HCT116 (cell line): ENCODE measurements around the gene DYDC2. TPM values are rescaled to one million over a fixed set of nuclear protein-coding genes. Genes with fewer than 3 reads are reported as not detected.

Source experiments
- ATAC-seq: fragments of 200-7000 bp; cut with Tn5 transposase; 2 replicates; pipeline ENCODE4 v1.9.1; 2020; ENCODE audit warnings: mild to moderate bottlenecking, moderate library complexity
- BruUV-seq: library from RNA; stranded (reverse); fragments of 400-500 nt; replicated peaks from 2 replicates; lab custom pipeline; 2021; lab: Mats Ljungman, UMichigan
- CTCF ChIA-PET: fragments of 300-600 bp; sonication (Branson Sonifier 250); formaldehyde crosslinking; loops from one replicate; lab custom pipeline; 2021; ENCODE audit warnings: antibody characterized with exemption; lab: Charles Lee
- POLR2A ChIA-PET: fragments of 300-600, 350-600 bp; sonication (Branson Sonifier 250); formaldehyde crosslinking; loops from one replicate; lab custom pipeline; 2021; ENCODE audit warnings: antibody characterized with exemption; lab: Charles Lee
- RAD21 ChIA-PET, 2 experiments: fragments of 300-600 bp; sonication (Branson Sonifier 250); formaldehyde crosslinking; loops; one replicate each; lab custom pipeline; 2023; ENCODE audit warnings: low total read pairs in 2 of 2; ENCODE audit not compliant: uncharacterized antibody in 2 of 2, unreplicated experiment in 2 of 2, low non-redundant PET in 1 of 2; lab: Charles Lee
- DNase-seq: peaks from one replicate; pipeline ENCODE4 v3.0.0-alpha.2; 2010; ENCODE audit warnings: low read depth, low spot score
- H2AFZ ChIP-seq: fragments of 200-600 bp; shearing (Covaris generic), sonication (generic); 2 replicates; pipeline ENCODE4 v1.6.1; 2017; ENCODE audit warnings: low read depth, mixed run types, mixed read lengths, antibody characterized with exemption, low read length; ENCODE audit not compliant: poor library complexity, severe bottlenecking
- H3K27ac ChIP-seq: 2 replicates; pipeline ENCODE4 v1.5.1; 2012; ENCODE audit warnings: low read depth, low read length
- H3K27me3 ChIP-seq: fragments of 200-600 bp; sonication (generic); 2 replicates; pipeline ENCODE4 v1.6.1; 2016; ENCODE audit warnings: mixed run types, low read length, mixed read lengths; ENCODE audit not compliant: insufficient read depth
- H3K36me3 ChIP-seq, 2 experiments: fragments of 200-500 bp in 1 of 2; fragments of 200-600 bp in 1 of 2; sonication (Bioruptor generic) in 1 of 2; sonication (generic) in 1 of 2; 2 replicates each; pipeline versions ENCODE4 v1.5.1 to v1.6.1; 2014 to 2016; ENCODE audit warnings: low read length in 2 of 2, inconsistent platforms in 1 of 2, mixed read lengths in 1 of 2, mixed run types in 1 of 2; ENCODE audit not compliant: insufficient read depth in 2 of 2, control insufficient read depth in 1 of 2
- H3K4me1 ChIP-seq, 2 experiments: fragments of 200-600 bp in 1 of 2; sonication (generic) in 1 of 2; 2 replicates each; pipeline versions ENCODE4 v1.5.1 to v1.6.1; 2012 to 2017; ENCODE audit warnings: low read length in 2 of 2, inconsistent platforms in 1 of 2, mild to moderate bottlenecking in 1 of 2, mixed read lengths in 1 of 2, mixed run types in 1 of 2, moderate library complexity in 1 of 2; ENCODE audit not compliant: insufficient read depth in 2 of 2, control insufficient read depth in 1 of 2
- H3K4me2 ChIP-seq: fragments of 200-600 bp; sonication (generic); 2 replicates; pipeline ENCODE4 v1.6.1; 2017; ENCODE audit warnings: mixed run types, low read length, mixed read lengths
- H3K4me3 ChIP-seq, 2 experiments: fragments of 200-600 bp in 1 of 2; sonication (generic) in 1 of 2; replicated peaks in 1 of 2; 2 replicates each; pipeline ENCODE4 v1.5.1; 2011 to 2016; ENCODE audit warnings: low read length in 2 of 2, control low read depth in 1 of 2, low read depth in 1 of 2, mild to moderate bottlenecking in 1 of 2, mixed read lengths in 1 of 2, mixed run types in 1 of 2
- H3K79me2 ChIP-seq: fragments of 200-600 bp; sonication (generic); 2 replicates; pipeline ENCODE4 v1.6.1; 2017; ENCODE audit warnings: mild to moderate bottlenecking, mixed run types, low read length, moderate library complexity, mixed read lengths; ENCODE audit not compliant: insufficient read depth
- H3K9ac ChIP-seq: fragments of 200-600 bp; sonication (generic); 2 replicates; pipeline ENCODE4 v1.6.1; 2016; ENCODE audit warnings: low read length, mixed read lengths
- H3K9me2 ChIP-seq: fragments of 200-600 bp; sonication (generic), shearing (Covaris generic); 2 replicates; pipeline ENCODE4 v1.6.1; 2017; ENCODE audit warnings: mixed run types, mild to moderate bottlenecking, moderate library complexity; ENCODE audit not compliant: insufficient read depth
- H3K9me3 ChIP-seq, 2 experiments: fragments of 200-500 bp in 1 of 2; fragments of 200-600 bp in 1 of 2; sonication (Bioruptor generic) in 1 of 2; sonication (generic) in 1 of 2; 2 replicates each; pipeline ENCODE4 v1.6.1; 2014 to 2017; ENCODE audit warnings: low read length in 2 of 2, mixed read lengths in 2 of 2, inconsistent platforms in 1 of 2, low read depth in 1 of 2, mild to moderate bottlenecking in 1 of 2, mixed run types in 1 of 2, moderate library complexity in 1 of 2; ENCODE audit not compliant: control insufficient read depth in 1 of 2, insufficient read depth in 1 of 2
- H4K20me1 ChIP-seq: fragments of 200-600 bp; sonication (generic), shearing (Covaris generic); 2 replicates; pipeline ENCODE4 v1.6.1; 2017; ENCODE audit warnings: mixed run types, mild to moderate bottlenecking, moderate library complexity; ENCODE audit not compliant: insufficient read depth
- CBX3 ChIP-seq: IDR thresholded peaks from 2 replicates; pipeline ENCODE4 v1.6.1; 2012; ENCODE audit warnings: low read depth
- ELF1 ChIP-seq: IDR thresholded peaks from 2 replicates; pipeline ENCODE4 v1.6.1; 2012; ENCODE audit warnings: low read depth, borderline replicate concordance
- FOSL1 ChIP-seq: IDR thresholded peaks from 2 replicates; pipeline ENCODE4 v1.6.1; 2012; ENCODE audit warnings: low read depth
- JUND ChIP-seq: IDR thresholded peaks from 2 replicates; pipeline ENCODE4 v1.6.1; 2012
- ZBTB33 ChIP-seq: IDR thresholded peaks from 2 replicates; pipeline ENCODE4 v1.6.1; 2011; ENCODE audit warnings: mild to moderate bottlenecking, low read length, moderate library complexity; ENCODE audit not compliant: insufficient replicate concordance; ENCODE audit errors: extremely low read depth
- intact Hi-C: fragments of 100-400 bp; cut with micrococcal nuclease; formaldehyde crosslinking; loops from 2 replicates; pipeline ENCODE4 v1.10.0; 2022
- total RNA-seq: library from RNA; stranded (reverse); gene quantifications from one replicate; pipeline ENCODE4 v1.2.1, GENCODE V29; 2021; ENCODE audit not compliant: unreplicated experiment
- TF ChIP-seq, protein P1 (sequence below), 3 experiments: fragments of 200-600 bp in 1 of 3; sonication (generic) in 1 of 3; IDR thresholded peaks in 2 of 3; conservative IDR thresholded peaks in 1 of 3; 2 replicates each; pipeline ENCODE4 v1.5.1; 2012 to 2017; ENCODE audit warnings: low read depth in 2 of 3, low read length in 2 of 3, antibody characterized with exemption in 1 of 3, borderline replicate concordance in 1 of 3, control low read depth in 1 of 3, mild to moderate bottlenecking in 1 of 3, mixed read lengths in 1 of 3, mixed run types in 1 of 3, moderate library complexity in 1 of 3; ENCODE audit not compliant: insufficient read depth in 1 of 3
- TF ChIP-seq, protein P2 (sequence below): IDR thresholded peaks from 2 replicates; pipeline ENCODE4 v1.6.1; 2012
- TF ChIP-seq, protein P3 (sequence below): IDR thresholded peaks from 2 replicates; pipeline ENCODE4 v1.6.1; 2012; ENCODE audit warnings: low read depth

Gene DYDC2
- total RNA-seq, 1 experiment from 2014 or later, result not detected

GRCh38 chr10:80315391-80315790 is 41.2 kb upstream of the DYDC2 start:
- ATAC-seq (no peak), DNase-seq (no peak)
- intact Hi-C loops, result no loop called here
- ChIA-PET CTCF (no interaction called here), RAD21 (no interaction called here), POLR2A (no interaction called here)
- Histone ChIP-seq H3K27ac (no peak overlapping the region), H4K20me1 (no peaks in the 10 kb centered on the region), H3K27me3 (no peaks in the 10 kb centered on the region), H3K4me2 (no peak overlapping the region), H3K9me3 (no peaks in the 10 kb centered on the region), H3K4me1 (no peaks in the 10 kb centered on the region), H3K9ac (no peak overlapping the region), H2AFZ (no peak overlapping the region), H3K36me3 (no peaks in the 10 kb centered on the region), H3K79me2 (no peaks in the 10 kb centered on the region), H3K4me3 (no peak overlapping the region), H3K9me2 (no peaks in the 10 kb centered on the region)
- no TSS peak for BruUV-seq
- TF ChIP-seq CBX3 (no peak), FOSL1 (no peak), JUND (no peak)
- TF ChIP-seq, protein P1, sequence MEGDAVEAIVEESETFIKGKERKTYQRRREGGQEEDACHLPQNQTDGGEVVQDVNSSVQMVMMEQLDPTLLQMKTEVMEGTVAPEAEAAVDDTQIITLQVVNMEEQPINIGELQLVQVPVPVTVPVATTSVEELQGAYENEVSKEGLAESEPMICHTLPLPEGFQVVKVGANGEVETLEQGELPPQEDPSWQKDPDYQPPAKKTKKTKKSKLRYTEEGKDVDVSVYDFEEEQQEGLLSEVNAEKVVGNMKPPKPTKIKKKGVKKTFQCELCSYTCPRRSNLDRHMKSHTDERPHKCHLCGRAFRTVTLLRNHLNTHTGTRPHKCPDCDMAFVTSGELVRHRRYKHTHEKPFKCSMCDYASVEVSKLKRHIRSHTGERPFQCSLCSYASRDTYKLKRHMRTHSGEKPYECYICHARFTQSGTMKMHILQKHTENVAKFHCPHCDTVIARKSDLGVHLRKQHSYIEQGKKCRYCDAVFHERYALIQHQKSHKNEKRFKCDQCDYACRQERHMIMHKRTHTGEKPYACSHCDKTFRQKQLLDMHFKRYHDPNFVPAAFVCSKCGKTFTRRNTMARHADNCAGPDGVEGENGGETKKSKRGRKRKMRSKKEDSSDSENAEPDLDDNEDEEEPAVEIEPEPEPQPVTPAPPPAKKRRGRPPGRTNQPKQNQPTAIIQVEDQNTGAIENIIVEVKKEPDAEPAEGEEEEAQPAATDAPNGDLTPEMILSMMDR (IDR thresholded peaks at IDR 0.05 in 2 of 3, conservative IDR thresholded peaks at IDR 0.05 in 1 of 3; ENCODE audit: borderline replicate concordance in 1 of 3, insufficient read depth in 1 of 3, low read depth in 2 of 3, low read length in 2 of 3), result no peak

DNA sequence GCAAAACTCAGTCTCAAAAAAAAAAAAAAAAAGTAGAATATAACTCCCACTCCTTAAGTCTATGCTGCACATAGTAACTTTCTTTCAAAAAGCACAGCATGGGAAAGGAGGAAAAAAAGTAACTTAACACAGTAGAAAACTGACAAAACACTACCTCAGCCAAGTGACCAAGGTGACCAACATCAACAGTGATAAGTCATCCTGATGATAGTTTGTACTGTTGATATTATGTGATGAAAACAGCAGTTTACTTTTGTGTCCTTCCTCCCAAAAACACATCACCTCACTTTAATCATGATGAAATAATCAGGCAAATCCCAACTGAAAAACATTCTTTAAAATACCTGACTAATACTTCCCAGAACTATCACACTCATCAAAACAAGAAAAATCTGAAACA is 37.8 kb upstream of the DYDC2 start:
- H3K27me3 ChIP-seq, result no peaks in the 10 kb centered on the region
- ATAC-seq, result no peak
- no peaks in the 10 kb centered on the region for H3K36me3 ChIP-seq
- no peak overlapping the region for H3K4me3 ChIP-seq
- no peak overlapping the region for H3K4me2 ChIP-seq
- no peaks in the 10 kb centered on the region for H3K9me3 ChIP-seq
- BruUV-seq, result no TSS peak
- H2AFZ ChIP-seq, result no peak overlapping the region
- H3K9me2 ChIP-seq, result peaks cover 2% of the 10 kb centered on the region; the same call in 1 of the 2 replicates
- no peaks in the 10 kb centered on the region for H3K79me2 ChIP-seq
- no peak overlapping the region for H3K9ac ChIP-seq
- ChIA-PET RAD21 (no interaction called here), POLR2A (no interaction called here), CTCF (no interaction called here)
- DNase-seq, result no peak
- 0 out of 4 replicates have a peak, but pooled peaks cover 0 to 2% of the 10 kb centered on the region in 2 experiments for H3K4me1 ChIP-seq
- intact Hi-C loops, result no loop called here
- no peaks in the 10 kb centered on the region for H4K20me1 ChIP-seq
- H3K27ac ChIP-seq, result no peak overlapping the region
- TF ChIP-seq, protein P2, sequence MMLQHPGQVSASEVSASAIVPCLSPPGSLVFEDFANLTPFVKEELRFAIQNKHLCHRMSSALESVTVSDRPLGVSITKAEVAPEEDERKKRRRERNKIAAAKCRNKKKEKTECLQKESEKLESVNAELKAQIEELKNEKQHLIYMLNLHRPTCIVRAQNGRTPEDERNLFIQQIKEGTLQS, result no peak
- TF ChIP-seq, protein P1 (IDR thresholded peaks at IDR 0.05 in 2 of 3, conservative IDR thresholded peaks at IDR 0.05 in 1 of 3; ENCODE audit: borderline replicate concordance in 1 of 3, insufficient read depth in 1 of 3, low read depth in 2 of 3, low read length in 2 of 3), result no peak
- TF ChIP-seq ZBTB33 (no peak), CBX3 (no peak), ELF1 (no peak)
- TF ChIP-seq, protein P3, sequence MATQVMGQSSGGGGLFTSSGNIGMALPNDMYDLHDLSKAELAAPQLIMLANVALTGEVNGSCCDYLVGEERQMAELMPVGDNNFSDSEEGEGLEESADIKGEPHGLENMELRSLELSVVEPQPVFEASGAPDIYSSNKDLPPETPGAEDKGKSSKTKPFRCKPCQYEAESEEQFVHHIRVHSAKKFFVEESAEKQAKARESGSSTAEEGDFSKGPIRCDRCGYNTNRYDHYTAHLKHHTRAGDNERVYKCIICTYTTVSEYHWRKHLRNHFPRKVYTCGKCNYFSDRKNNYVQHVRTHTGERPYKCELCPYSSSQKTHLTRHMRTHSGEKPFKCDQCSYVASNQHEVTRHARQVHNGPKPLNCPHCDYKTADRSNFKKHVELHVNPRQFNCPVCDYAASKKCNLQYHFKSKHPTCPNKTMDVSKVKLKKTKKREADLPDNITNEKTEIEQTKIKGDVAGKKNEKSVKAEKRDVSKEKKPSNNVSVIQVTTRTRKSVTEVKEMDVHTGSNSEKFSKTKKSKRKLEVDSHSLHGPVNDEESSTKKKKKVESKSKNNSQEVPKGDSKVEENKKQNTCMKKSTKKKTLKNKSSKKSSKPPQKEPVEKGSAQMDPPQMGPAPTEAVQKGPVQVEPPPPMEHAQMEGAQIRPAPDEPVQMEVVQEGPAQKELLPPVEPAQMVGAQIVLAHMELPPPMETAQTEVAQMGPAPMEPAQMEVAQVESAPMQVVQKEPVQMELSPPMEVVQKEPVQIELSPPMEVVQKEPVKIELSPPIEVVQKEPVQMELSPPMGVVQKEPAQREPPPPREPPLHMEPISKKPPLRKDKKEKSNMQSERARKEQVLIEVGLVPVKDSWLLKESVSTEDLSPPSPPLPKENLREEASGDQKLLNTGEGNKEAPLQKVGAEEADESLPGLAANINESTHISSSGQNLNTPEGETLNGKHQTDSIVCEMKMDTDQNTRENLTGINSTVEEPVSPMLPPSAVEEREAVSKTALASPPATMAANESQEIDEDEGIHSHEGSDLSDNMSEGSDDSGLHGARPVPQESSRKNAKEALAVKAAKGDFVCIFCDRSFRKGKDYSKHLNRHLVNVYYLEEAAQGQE, result no peak
